Bronchial epithelial cell (primary cell): Measurements from ENCODE around the gene CDK14. TPM values are rescaled to one million over a fixed set of nuclear protein-coding genes. Genes with fewer than 3 reads are reported as not detected.
A peak's percentile ranks its signal among the peaks of the same experiment; 100 is the strongest.

Source experiments
- DNase-seq: peaks from one replicate; pipeline ENCODE4 v3.0.0-alpha.2; 2010; ENCODE audit warnings: low read depth
- FAIRE-seq: peaks from 2 replicates; lab custom pipeline; 2011; peaks lifted over from hg19 to GRCh38; lab: Jason Lieb, UNC
- H3K27me3 ChIP-seq: 2 replicates; pipeline ENCODE4 v1.5.1; 2011; ENCODE audit warnings: low read length; ENCODE audit not compliant: control insufficient read depth, insufficient read depth
- H3K36me3 ChIP-seq: 2 replicates; pipeline ENCODE4 v1.5.1; 2011; ENCODE audit warnings: low read length; ENCODE audit not compliant: control insufficient read depth, insufficient read depth
- H3K4me3 ChIP-seq: 2 replicates; pipeline ENCODE4 v1.5.1; 2011; ENCODE audit warnings: mild to moderate bottlenecking, low read depth, low read length, control low read depth
- CTCF ChIP-seq: IDR thresholded peaks from 2 replicates; pipeline ENCODE4 v1.5.1; 2011; ENCODE audit warnings: mild to moderate bottlenecking, moderate library complexity, low read length, control low read depth, inconsistent platforms; ENCODE audit not compliant: insufficient read depth, severe bottlenecking
- total RNA-seq: library from RNA; depleted of rRNA; stranded (reverse); fragments of >200 nt; gene quantifications from 2 replicates; pipeline ENCODE4 v1.2.1, GENCODE V29; 2014

Gene CDK14
- total RNA-seq, 1 donor from 2014 or later = 8.7 TPM

DNA sequence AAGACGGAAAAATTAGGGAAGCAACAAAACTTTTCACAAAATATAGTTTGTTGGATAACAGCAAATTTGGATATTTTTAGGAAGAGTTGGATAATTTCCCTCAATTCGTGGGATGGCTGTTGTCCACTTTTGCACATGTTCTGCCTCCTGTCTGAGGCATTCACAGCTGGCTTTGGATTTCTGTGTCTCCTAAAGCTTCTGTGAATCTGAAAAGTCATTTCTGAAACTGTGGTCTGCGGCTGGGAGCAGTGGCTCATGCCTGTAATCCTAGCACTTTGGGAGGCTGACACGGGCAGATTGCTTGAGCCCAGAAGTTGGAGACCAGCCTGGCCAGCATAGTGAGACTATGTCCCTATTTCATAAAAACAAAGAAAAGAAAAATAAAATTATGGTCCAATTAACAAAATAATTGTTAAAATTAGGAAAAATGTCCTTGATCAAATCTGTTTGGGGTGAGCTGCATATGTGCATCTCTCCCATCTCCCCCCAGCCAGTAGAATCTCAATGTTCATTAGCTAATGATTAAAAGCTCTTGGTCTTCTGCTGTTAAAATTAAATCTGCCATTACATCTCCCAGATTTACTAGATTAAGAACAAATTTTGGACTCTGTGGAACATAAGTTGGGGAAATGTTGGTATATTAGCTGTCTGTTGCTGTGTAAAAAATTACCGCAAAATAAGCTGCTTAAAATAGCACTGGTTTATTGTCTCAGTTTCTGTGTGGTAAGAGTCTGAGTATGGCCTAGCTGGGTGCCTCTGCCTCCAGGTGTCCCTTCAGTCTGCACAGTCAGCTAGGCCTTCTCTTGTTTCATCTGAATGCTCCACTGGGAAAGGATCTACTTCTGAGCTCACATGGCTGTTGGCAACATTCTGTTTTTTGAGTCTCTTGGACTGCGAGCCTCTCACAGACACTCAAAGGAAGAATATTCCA, 336.1 kb downstream of the CDK14 start:
- H3K27me3 ChIP-seq = no peaks in the 10 kb centered on the region
- no peak for TF ChIP-seq CTCF
- no peak for DNase-seq
- no peak overlapping the region for H3K4me3 ChIP-seq
- FAIRE-seq = no peak
- H3K36me3 ChIP-seq = no peaks in the 10 kb centered on the region

DNA sequence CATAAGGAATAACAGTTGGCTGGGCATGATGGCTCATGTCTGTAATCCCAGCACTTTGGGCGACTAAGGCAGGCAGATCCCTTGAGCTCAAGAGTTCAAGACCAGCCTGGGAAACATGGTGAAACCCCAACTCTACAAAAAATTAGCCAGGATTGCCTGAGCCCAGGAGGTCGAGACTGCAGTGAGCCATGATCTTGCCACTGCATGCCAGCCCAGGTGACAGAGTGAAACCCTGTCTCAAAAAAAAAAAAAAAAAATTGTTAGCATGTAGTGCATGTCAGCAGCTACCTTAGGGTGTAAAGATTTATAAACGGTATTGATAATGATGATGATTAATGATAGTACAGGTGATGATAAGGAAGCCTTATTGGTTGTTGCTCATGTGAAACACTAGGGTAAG, 336.9 kb downstream of the CDK14 start:
- DNase-seq (no peak), FAIRE-seq (no peak)
- TF ChIP-seq CTCF = no peak
- no peaks in the 10 kb centered on the region for H3K36me3 ChIP-seq
- no peaks in the 10 kb centered on the region for H3K27me3 ChIP-seq
- H3K4me3 ChIP-seq = no peak overlapping the region

DNA sequence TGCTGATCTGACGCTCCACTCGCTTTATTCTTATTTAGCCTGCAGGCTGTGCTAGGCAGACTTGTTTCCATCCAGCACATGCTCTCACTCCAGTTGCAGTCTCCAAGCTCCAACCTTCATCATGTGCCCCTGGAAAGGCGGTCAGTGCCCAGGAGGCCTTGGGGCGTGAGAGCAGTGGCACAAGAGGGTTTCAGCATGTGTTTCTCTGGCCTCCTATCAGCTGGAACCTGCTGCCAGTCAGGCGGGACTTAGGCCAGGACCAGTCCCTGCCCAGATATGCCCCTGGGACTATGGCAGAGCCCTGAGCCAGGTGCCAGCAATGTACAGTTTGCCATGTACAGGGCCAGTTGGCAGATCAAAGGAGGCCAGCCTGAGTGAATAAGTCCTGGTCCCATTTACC, 337.9 kb downstream of the CDK14 start:
- no peak for TF ChIP-seq CTCF
- Histone ChIP-seq H3K36me3 (no peaks in the 10 kb centered on the region), H3K27me3 (no peaks in the 10 kb centered on the region), H3K4me3 (no peak overlapping the region)
- DNase-seq = no peak
- FAIRE-seq = no peak

GRCh38 chr7:90938371-90938770, 342.2 kb downstream of the CDK14 start:
- DNase-seq = peak; percentile 39
- Histone ChIP-seq H3K4me3 (no peak overlapping the region), H3K27me3 (no peaks in the 10 kb centered on the region), H3K36me3 (no peaks in the 10 kb centered on the region)
- no peak for TF ChIP-seq CTCF
- FAIRE-seq = no peak

DNA sequence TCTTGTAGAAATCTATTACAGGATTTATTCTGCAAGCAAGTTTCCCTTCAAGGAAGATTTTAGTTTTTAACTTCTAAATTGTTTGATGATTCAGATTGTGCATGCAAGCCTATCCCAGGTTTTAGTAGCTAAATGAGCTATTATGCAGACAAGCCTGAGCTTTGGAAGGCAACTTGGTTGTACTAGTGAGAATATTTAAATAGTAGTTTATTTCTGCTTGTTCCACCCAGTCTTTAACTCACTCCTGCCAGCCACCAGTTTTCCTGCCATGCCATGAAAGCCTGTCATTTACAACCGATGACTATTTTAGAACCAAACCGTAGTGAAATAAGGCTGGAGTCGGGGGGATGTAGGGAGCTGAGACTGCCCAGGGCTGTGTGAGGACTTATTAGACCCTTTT, 343.5 kb downstream of the CDK14 start:
- H3K27me3 ChIP-seq = no peaks in the 10 kb centered on the region
- H3K36me3 ChIP-seq = no peaks in the 10 kb centered on the region
- no peak overlapping the region for H3K4me3 ChIP-seq
- FAIRE-seq = no peak
- TF ChIP-seq CTCF = no peak
- no peak for DNase-seq
